SH-SY5Y (cell line): ENCODE data around the gene SLC66A1.

ENCODE experiments used
- GATA2 ChIP-seq: IDR thresholded peaks from 2 replicates; pipeline ENCODE4 v1.6.1; 2011; ENCODE audit warnings: mild to moderate bottlenecking, low read depth, low read length
- GATA3 ChIP-seq: IDR thresholded peaks from 2 replicates; pipeline ENCODE4 v1.6.1; 2011; ENCODE audit warnings: low read depth, mild to moderate bottlenecking, low read length, moderate library complexity

DNA sequence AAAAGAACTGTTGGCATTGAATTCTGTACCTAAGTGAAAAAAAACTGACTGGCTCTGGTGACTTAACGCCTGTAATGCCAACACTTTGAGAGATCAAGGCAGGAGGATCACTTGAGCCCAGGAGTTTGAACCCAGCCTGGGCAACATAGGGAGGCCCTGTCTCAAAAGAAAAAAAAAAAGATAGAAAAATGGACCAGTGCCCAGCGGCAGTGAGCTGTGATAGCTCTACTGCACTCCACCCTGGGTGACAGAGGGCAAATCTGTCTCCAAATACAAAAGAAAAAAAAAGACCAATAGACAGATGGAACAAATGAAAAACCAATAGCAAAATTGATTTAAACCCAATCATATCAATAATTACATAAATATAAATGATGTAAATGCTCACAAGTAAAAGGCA is 22.9 kb upstream of the SLC66A1 start:
- TF ChIP-seq GATA2 (no peak), GATA3 (no peak)
